IMR-90 (cell line): ENCODE results near the gene CLRN1. TPM values are rescaled to one million over a fixed set of nuclear protein-coding genes. Genes with fewer than 3 reads are reported as not detected.
A peak's percentile ranks its signal among the peaks of the same experiment; 100 is the strongest.

Experiments used
- ATAC-seq: fragments of 200-7000 bp; cut with Tn5 transposase; 2 replicates; pipeline ENCODE4 v1.9.1; 2020; ENCODE audit warnings: low read depth, mild to moderate bottlenecking, moderate library complexity
- BruUV-seq: library from RNA; stranded (reverse); fragments of 400-500 nt; replicated peaks from 2 replicates; lab custom pipeline; 2021; lab: Mats Ljungman, UMichigan
- CTCF ChIA-PET: fragments of 300-600 bp; formaldehyde crosslinking; extraction: SDS; loops from one replicate; lab custom pipeline; 2021; ENCODE audit warnings: antibody characterized with exemption; lab: Yijun Ruan, JAX
- POLR2A ChIA-PET: fragments of 300-600 bp; sonication (Branson Sonifier 250); formaldehyde crosslinking; loops from one replicate; lab custom pipeline; 2022; ENCODE audit warnings: antibody characterized with exemption; ENCODE audit not compliant: unreplicated experiment; lab: Charles Lee
- DNase-seq: peaks from one replicate; pipeline ENCODE4 v3.0.0; 2013
- H2AFZ ChIP-seq: replicated peaks from 2 replicates; pipeline ENCODE3; 2013; ENCODE audit warnings: low read length, mild to moderate bottlenecking; ENCODE audit not compliant: poor library complexity
- H2AK5ac ChIP-seq: 2 replicates; pipeline ENCODE4 v1.6.1; 2013; ENCODE audit warnings: low read depth, low read length, inconsistent platforms
- H2AK9ac ChIP-seq: replicated peaks from 2 replicates; pipeline ENCODE3; 2013; ENCODE audit warnings: mild to moderate bottlenecking, low read depth, low read length, moderate library complexity; ENCODE audit not compliant: poor library complexity
- H2BK120ac ChIP-seq: 2 replicates; pipeline ENCODE4 v1.6.1; 2013; ENCODE audit warnings: low read depth, low read length, inconsistent platforms
- H2BK15ac ChIP-seq: 3 replicates; pipeline ENCODE4 v1.6.1; 2013; ENCODE audit warnings: low read depth, low read length, inconsistent platforms
- H2BK20ac ChIP-seq: 2 replicates; pipeline ENCODE4 v1.6.1; 2013; ENCODE audit warnings: low read depth, mild to moderate bottlenecking, inconsistent platforms, low read length, moderate library complexity
- H2BK5ac ChIP-seq: 2 replicates; pipeline ENCODE4 v1.6.1; 2013; ENCODE audit warnings: mild to moderate bottlenecking, low read depth, low read length, inconsistent platforms; ENCODE audit not compliant: poor library complexity, severe bottlenecking
- H3K14ac ChIP-seq: replicated peaks from 2 replicates; pipeline ENCODE4 v1.6.1; 2013; ENCODE audit warnings: low read depth, low read length, inconsistent platforms
- H3K18ac ChIP-seq: 2 replicates; pipeline ENCODE4 v1.6.1; 2013; ENCODE audit warnings: low read depth, low read length, control low read depth
- H3K23ac ChIP-seq: 2 replicates; pipeline ENCODE4 v1.6.1; 2013; ENCODE audit warnings: low read depth, low read length, inconsistent platforms
- H3K27ac ChIP-seq: 2 replicates; pipeline ENCODE4 v1.5.1; 2013; ENCODE audit warnings: mild to moderate bottlenecking, control low read depth, low read length; ENCODE audit not compliant: insufficient read depth
- H3K27me3 ChIP-seq: 2 replicates; pipeline ENCODE4 v1.6.1; 2013; ENCODE audit warnings: low read length; ENCODE audit not compliant: control insufficient read depth, insufficient read depth
- H3K36me3 ChIP-seq: 2 replicates; pipeline ENCODE4 v1.6.1; 2013; ENCODE audit warnings: low read length, mixed read lengths; ENCODE audit not compliant: control insufficient read depth, insufficient read depth
- H3K4ac ChIP-seq: 2 replicates; pipeline ENCODE4 v1.6.1; 2013; ENCODE audit warnings: low read depth, low read length, inconsistent platforms
- H3K4me1 ChIP-seq: 2 replicates; pipeline ENCODE4 v1.6.1; 2013; ENCODE audit warnings: low read length, mixed read lengths; ENCODE audit not compliant: control insufficient read depth, insufficient read depth
- H3K4me2 ChIP-seq: 2 replicates; pipeline ENCODE4 v1.6.1; 2013; ENCODE audit warnings: low read depth, mild to moderate bottlenecking, control low read depth, low read length, moderate library complexity
- H3K4me3 ChIP-seq: 2 replicates; pipeline ENCODE4 v1.5.1; 2013; ENCODE audit warnings: low read depth, mild to moderate bottlenecking, control low read depth, low read length, moderate library complexity; ENCODE audit not compliant: insufficient read depth
- H3K56ac ChIP-seq: 2 replicates; pipeline ENCODE4 v1.6.1; 2013; ENCODE audit warnings: low read length, inconsistent platforms; ENCODE audit not compliant: insufficient read depth; ENCODE audit errors: extremely low read depth
- H3K79me1 ChIP-seq, 2 experiments: 2 replicates each; pipeline ENCODE4 v1.6.1; 2013; ENCODE audit warnings: low read length in 2 of 2, inconsistent platforms in 1 of 2, low read depth in 1 of 2
- H3K9ac ChIP-seq: 2 replicates; pipeline ENCODE4 v1.6.1; 2013; ENCODE audit warnings: low read depth, low read length, control low read depth
- H3K9me1 ChIP-seq: 2 replicates; pipeline ENCODE4 v1.6.1; 2013; ENCODE audit warnings: low read length, inconsistent platforms; ENCODE audit not compliant: insufficient read depth
- H3K9me3 ChIP-seq: 2 replicates; pipeline ENCODE4 v1.6.1; 2013; ENCODE audit warnings: low read length; ENCODE audit not compliant: control insufficient read depth, insufficient read depth
- H4K20me1 ChIP-seq: 2 replicates; pipeline ENCODE4 v1.6.1; 2013; ENCODE audit warnings: low read length, inconsistent platforms; ENCODE audit not compliant: insufficient read depth
- H4K5ac ChIP-seq: 2 replicates; pipeline ENCODE4 v1.6.1; 2013; ENCODE audit warnings: mild to moderate bottlenecking, low read depth, low read length, control low read depth
- H4K8ac ChIP-seq, 2 experiments: 2 replicates each; pipeline ENCODE4 v1.6.1; 2013; ENCODE audit warnings: low read depth in 2 of 2, low read length in 2 of 2, control low read depth in 1 of 2, inconsistent platforms in 1 of 2
- H4K91ac ChIP-seq: 2 replicates; pipeline ENCODE4 v1.6.1; 2013; ENCODE audit warnings: low read depth, low read length, inconsistent platforms; ENCODE audit not compliant: insufficient read depth
- CEBPB ChIP-seq: IDR thresholded peaks from 2 replicates; pipeline ENCODE4 v1.6.1; 2012; ENCODE audit warnings: low read depth, low read length, improper control_type of control experiment
- MAFK ChIP-seq: IDR thresholded peaks from 2 replicates; pipeline ENCODE4 v1.6.1; 2012; ENCODE audit warnings: low read depth, low read length, improper control_type of control experiment
- WGBS, 2 experiments: methylation state at CpG; one replicate each; pipeline versions ENCODE4 v1.1.5 to v1.1.7; 2013; ENCODE audit warnings: missing lambda C conversion rate in 2 of 2; ENCODE audit not compliant: insufficient read length in 1 of 2; ENCODE audit errors: extremely low coverage in 2 of 2; 5-methylcytosine and 5-hydroxymethylcytosine counted together
- dilution Hi-C: fragments of 300-500 bp; cut with HindIII; formaldehyde crosslinking; loops from one replicate; pipeline ENCODE4 v1.14.3; 2018; ENCODE audit warnings: low sequenced_read_pairs; ENCODE audit not compliant: unreplicated experiment
- in situ Hi-C: fragments of 300-500 bp; cut with MboI; formaldehyde crosslinking; loops from 3 replicates; pipeline ENCODE4 v1.14.3; 2019; ENCODE audit warnings: low sequenced_read_pairs, inconsistent platforms, mixed read lengths
- intact Hi-C: fragments of 100-400 bp; cut with micrococcal nuclease; formaldehyde crosslinking; loops from 2 replicates; pipeline ENCODE4 v1.10.0; 2022
- polyA plus RNA-seq, 3 experiments: library from polyadenylated mRNA; depleted of rRNA; stranded (reverse); fragments of >200 nt; gene quantifications; 2 replicates each; pipeline ENCODE4 v1.2.3, GENCODE V29; 2012; ENCODE audit warnings: low replicate concordance in 1 of 3
- total RNA-seq: library from RNA; depleted of rRNA; stranded (reverse); fragments of >200 nt; gene quantifications from 2 replicates; pipeline ENCODE4 v1.2.3, GENCODE V29; 2012

The CLRN1 gene
- total and polyA plus RNA-seq, 2 of the 4 experiments (the other 2 are of a cell fraction), result not detected

DNA sequence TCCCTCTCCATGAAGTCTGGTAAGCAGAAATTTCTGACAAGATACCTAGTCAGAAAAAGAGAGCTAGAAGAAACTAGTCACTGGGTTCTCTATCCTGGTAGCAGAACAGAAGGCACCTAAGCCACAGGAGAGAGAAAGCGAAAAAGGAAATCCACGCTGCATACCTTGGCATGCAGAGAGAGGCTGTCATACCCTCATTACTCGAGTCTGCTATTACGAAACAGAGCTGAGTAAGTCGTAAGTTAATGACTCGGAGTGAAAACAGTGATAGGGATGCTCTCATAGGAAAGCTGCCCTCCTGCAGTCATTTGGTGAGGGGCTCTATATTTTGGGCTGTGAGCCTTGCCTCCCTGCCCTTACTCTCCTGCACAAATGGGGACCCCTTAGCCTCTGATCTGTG is 16.2 kb downstream of the CLRN1 start:
- H3K23ac ChIP-seq, result no peak overlapping the region
- no peaks in the 10 kb centered on the region for H3K9me1 ChIP-seq
- ATAC-seq, result peak; percentile 17; the same call in 1 of the 2 replicates
- H3K4me1 ChIP-seq, result no peaks in the 10 kb centered on the region
- no peak overlapping the region for H2BK120ac ChIP-seq
- dilution Hi-C loops, result no loop called here
- in situ Hi-C loops, result no loop called here
- H3K27ac ChIP-seq, result no peak overlapping the region
- H2AK5ac ChIP-seq, result no peak overlapping the region
- no peak overlapping the region for H2BK20ac ChIP-seq
- H4K91ac ChIP-seq, result no peak overlapping the region
- BruUV-seq, result no TSS peak
- H3K18ac ChIP-seq, result no peak overlapping the region
- TF ChIP-seq CEBPB (peak; percentile 79), MAFK (no peak)
- intact Hi-C loops, result no loop called here
- no peak overlapping the region for H3K14ac ChIP-seq
- no peak overlapping the region for H2AK9ac ChIP-seq
- no peak overlapping the region for H2BK5ac ChIP-seq
- no peak overlapping the region for H3K56ac ChIP-seq
- H3K79me1 ChIP-seq, result no peaks in the 10 kb centered on the region
- ChIA-PET POLR2A (no interaction called here), CTCF (no interaction called here)
- H3K4me3 ChIP-seq, result no peak overlapping the region
- H3K9ac ChIP-seq, result no peak overlapping the region
- no peaks in the 10 kb centered on the region for H4K20me1 ChIP-seq
- no peak overlapping the region for H2BK15ac ChIP-seq
- no peak overlapping the region for H4K5ac ChIP-seq
- no peaks in the 10 kb centered on the region for H3K9me3 ChIP-seq
- H3K4ac ChIP-seq, result no peak overlapping the region
- WGBS, 2 experiments, result 42% methylated on average over 2 of the region's 6 CpGs; no CpG with 5 or more reads in 1 of the 2 experiments
- H3K4me2 ChIP-seq, result no peak overlapping the region
- peak; percentile 42 for DNase-seq
- no peak overlapping the region for H4K8ac ChIP-seq
- H3K27me3 ChIP-seq, result peaks cover 13% of the 10 kb centered on the region
- H3K36me3 ChIP-seq, result no peaks in the 10 kb centered on the region
- no peak overlapping the region for H2AFZ ChIP-seq
